Transverse colon (tissue), 4 donors: Measurements from ENCODE around the gene FILIP1L. TPM values are rescaled to one million over a fixed set of nuclear protein-coding genes. Genes with fewer than 3 reads are reported as not detected.

ENCODE experiments used
- DNase-seq: peaks from one replicate; pipeline ENCODE4 v3.0.0-alpha.2; 2019
- H3K27ac ChIP-seq, 4 donors: fragments of 200-600 bp; sonication (generic); 2 replicates each; pipeline ENCODE4 v1.5.1; 2016 to 2018; ENCODE audit warnings: inconsistent platforms in 4 of 4
- H3K27me3 ChIP-seq: fragments of 200-600 bp; sonication (generic); 2 replicates; pipeline ENCODE4 v1.5.1; 2017; ENCODE audit warnings: inconsistent platforms
- H3K36me3 ChIP-seq, 4 donors: fragments of 200-600 bp; sonication (generic); 2 replicates each; pipeline ENCODE4 v1.5.1; 2017 to 2019; ENCODE audit warnings: inconsistent platforms in 4 of 4
- H3K4me1 ChIP-seq, 4 donors: fragments of 200-600 bp; sonication (generic); 2 replicates each; pipeline ENCODE4 v1.5.1; 2017 to 2020; ENCODE audit warnings: inconsistent platforms in 4 of 4
- H3K4me3 ChIP-seq, 4 donors: fragments of 200-600 bp; sonication (generic); 1 replicate in 1 of 4; 2 replicates in 3 of 4; pipeline versions ENCODE4 v1.5.1 to v1.6.1; 2017 to 2019; ENCODE audit warnings: inconsistent platforms in 4 of 4
- H3K9me3 ChIP-seq, 2 donors: fragments of 200-600 bp; sonication (generic); 2 replicates each; pipeline ENCODE4 v1.5.1; 2017 to 2019; ENCODE audit warnings: inconsistent platforms in 2 of 2
- CTCF ChIP-seq, 5 experiments: fragments of 200-600 bp in 3 of 5; fragments of 450-650 bp in 2 of 5; sonication (generic) in 3 of 5; IDR thresholded peaks; 1 replicate in 2 of 5; 2 replicates in 3 of 5; pipeline ENCODE4 v1.5.1; 2016 to 2017; ENCODE audit warnings: antibody characterized with exemption in 5 of 5, inconsistent platforms in 3 of 5, mild to moderate bottlenecking in 2 of 5, moderate library complexity in 1 of 5
- EP300 ChIP-seq: sonication (generic); formaldehyde crosslinking; IDR thresholded peaks from one replicate; pipeline ENCODE4 v1.6.1; 2017; ENCODE audit warnings: antibody characterized with exemption, low read depth
- POLR2A ChIP-seq: fragments of 450-650 bp; IDR thresholded peaks from one replicate; pipeline ENCODE4 v1.6.1; 2016; ENCODE audit warnings: antibody characterized with exemption, mild to moderate bottlenecking, moderate library complexity
- POLR2AphosphoS5 ChIP-seq, 3 donors: sonication (generic); formaldehyde crosslinking; IDR thresholded peaks; one replicate each; pipeline ENCODE4 v1.6.1; 2016; ENCODE audit warnings: antibody characterized with exemption in 3 of 3
- WGBS, 2 donors: methylation state at CpG; one replicate each; pipeline ENCODE4 v1.1.5; 2018; ENCODE audit warnings: low coverage in 1 of 2; 5-methylcytosine and 5-hydroxymethylcytosine counted together
- in situ Hi-C, 4 donors: fragments of 200-750 bp; cut with MboI; loops; one replicate each; pipeline versions ENCODE4 v1.15.0 to v1.15.1; 2017; ENCODE audit warnings: low sequenced_read_pairs in 3 of 4, low pct_ligation_motif_present in 1 of 4, low pct_unique_long_range_greater_than_20kb in 1 of 4
- intact Hi-C: fragments of 100-400 bp; cut with DNase I; formaldehyde crosslinking; loops from one replicate; pipeline ENCODE4 v1.15.1; 2023; ENCODE audit warnings: low total_unique reads
- total RNA-seq, 4 donors: library from RNA; depleted of rRNA; stranded (reverse); fragments of >200 nt; gene quantifications; one replicate each; pipeline ENCODE4 v1.1.0, GENCODE V29; 2016

FILIP1L gene
- total RNA-seq, 4 donors from 2014 or later = 12.3 to 38.2 (median 26.9) TPM

GRCh38 chr3:99808163-99808794, 306.0 kb downstream of the FILIP1L start:
- Histone ChIP-seq H3K4me3 (no peak overlapping the region), H3K27me3 (no peaks in the 10 kb centered on the region), H3K27ac (no peak overlapping the region), H3K9me3 (peaks cover 9 to 17% of the 10 kb centered on the region in 2 donors), H3K36me3 (no peaks in the 10 kb centered on the region), H3K4me1 (no peaks in the 10 kb centered on the region)
- intact Hi-C loops (loop anchor here (5.0 kb wide), 2 partner anchors 609 to 1689 kb away; no protein-coding TSS in a partner anchor), in situ Hi-C loops (no loop called here)
- TF ChIP-seq POLR2A = no peak
- no peak for TF ChIP-seq EP300
- no peak for TF ChIP-seq POLR2AphosphoS5 (IDR thresholded peaks at IDR 0.05)
- peak; percentile 44 to 77 (median 66) for TF ChIP-seq CTCF (IDR thresholded peaks at IDR 0.05)
- 40 to 52% methylated on average over 2 to 4 of the region's 4 CpGs for WGBS, 2 donors
- DNase-seq = peak; percentile 29

GRCh38 chr3:99805160-99805559, 309.1 kb downstream of the FILIP1L start:
- 83 to 94% methylated on average over 1 to 2 of the region's 2 CpGs for WGBS, 2 donors
- Histone ChIP-seq H3K4me1 (no peaks in the 10 kb centered on the region), H3K27me3 (no peaks in the 10 kb centered on the region), H3K4me3 (no peak overlapping the region), H3K9me3 (peaks cover 9 to 17% of the 10 kb centered on the region in 2 donors), H3K36me3 (no peaks in the 10 kb centered on the region), H3K27ac (no peak overlapping the region)
- intact Hi-C loops (loop anchor here (5.0 kb wide), 2 partner anchors 612 to 1692 kb away; no protein-coding TSS in a partner anchor), in situ Hi-C loops (no loop called here)
- no peak for DNase-seq
- TF ChIP-seq CTCF (IDR thresholded peaks at IDR 0.05) = no peak
- no peak for TF ChIP-seq POLR2AphosphoS5 (IDR thresholded peaks at IDR 0.05)
- TF ChIP-seq POLR2A = no peak

DNA sequence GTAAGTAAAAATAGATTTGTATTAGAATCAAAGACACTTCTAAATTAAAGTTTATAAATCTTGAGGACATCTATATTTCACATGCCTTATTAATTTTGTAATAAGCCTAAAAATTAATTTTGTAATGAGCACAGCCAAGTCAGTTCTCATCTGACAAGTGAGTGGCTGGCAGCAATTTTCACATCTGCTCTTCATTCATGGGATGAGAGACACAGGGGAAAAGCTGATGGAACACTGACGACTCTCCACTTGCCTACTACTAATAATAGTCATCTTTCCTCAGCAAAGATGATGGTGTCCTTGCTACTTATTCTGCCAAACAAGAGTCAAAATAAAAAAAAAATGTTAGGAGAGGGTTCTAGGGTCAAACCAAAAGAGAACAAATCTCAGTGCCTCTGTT, 311.0 kb downstream of the FILIP1L start:
- WGBS, 2 donors = 89 to 93% methylated on average over 1 of the region's 1 CpG
- TF ChIP-seq POLR2A = no peak
- no peak for TF ChIP-seq POLR2AphosphoS5 (IDR thresholded peaks at IDR 0.05)
- TF ChIP-seq CTCF (IDR thresholded peaks at IDR 0.05) = no peak
- TF ChIP-seq EP300 = no peak
- H3K27me3 ChIP-seq = no peaks in the 10 kb centered on the region
- H3K9me3 ChIP-seq = peaks cover 9 to 17% of the 10 kb centered on the region in 2 donors
- no peak for DNase-seq
- H3K4me3 ChIP-seq = no peak overlapping the region
- H3K36me3 ChIP-seq = no peaks in the 10 kb centered on the region
- no peak overlapping the region for H3K27ac ChIP-seq
- intact Hi-C loops = no loop called here
- in situ Hi-C loops = no loop called here
- no peaks in the 10 kb centered on the region for H3K4me1 ChIP-seq

DNA sequence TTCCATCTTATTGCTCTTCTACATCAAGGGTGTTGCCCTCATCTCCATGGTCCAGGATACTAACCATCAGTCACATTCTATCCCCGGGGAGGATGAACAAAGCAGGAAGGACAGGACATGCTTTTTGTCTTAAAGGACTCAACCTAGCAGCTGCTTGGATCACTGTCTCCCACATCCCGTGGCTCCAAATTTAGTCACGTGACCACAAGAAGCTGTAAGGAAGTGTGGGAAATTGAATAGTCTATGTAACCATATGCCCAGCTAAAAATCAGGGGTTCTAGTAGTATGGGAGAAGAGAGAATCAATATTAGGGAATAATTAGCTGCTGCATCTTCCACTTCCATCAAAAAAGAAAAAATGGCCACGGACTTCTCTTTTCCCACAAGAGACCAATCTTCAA, 314.9 kb downstream of the FILIP1L start:
- Histone ChIP-seq H3K27me3 (no peaks in the 10 kb centered on the region), H3K9me3 (peaks cover 0 to 3% of the 10 kb centered on the region in 2 donors), H3K4me1 (no peaks in the 10 kb centered on the region), H3K4me3 (no peak overlapping the region), H3K27ac (no peak overlapping the region), H3K36me3 (no peaks in the 10 kb centered on the region)
- WGBS, 2 donors = 76 to 77% methylated on average over 3 to 4 of the region's 4 CpGs
- TF ChIP-seq POLR2A = no peak
- no peak for TF ChIP-seq CTCF (IDR thresholded peaks at IDR 0.05)
- no peak for TF ChIP-seq EP300
- no peak for TF ChIP-seq POLR2AphosphoS5 (IDR thresholded peaks at IDR 0.05)
- in situ Hi-C loops = no loop called here
- DNase-seq = no peak
- intact Hi-C loops = no loop called here
